ENCODE measurements around the gene SLC7A1.

The SLC7A1 gene

DNA sequence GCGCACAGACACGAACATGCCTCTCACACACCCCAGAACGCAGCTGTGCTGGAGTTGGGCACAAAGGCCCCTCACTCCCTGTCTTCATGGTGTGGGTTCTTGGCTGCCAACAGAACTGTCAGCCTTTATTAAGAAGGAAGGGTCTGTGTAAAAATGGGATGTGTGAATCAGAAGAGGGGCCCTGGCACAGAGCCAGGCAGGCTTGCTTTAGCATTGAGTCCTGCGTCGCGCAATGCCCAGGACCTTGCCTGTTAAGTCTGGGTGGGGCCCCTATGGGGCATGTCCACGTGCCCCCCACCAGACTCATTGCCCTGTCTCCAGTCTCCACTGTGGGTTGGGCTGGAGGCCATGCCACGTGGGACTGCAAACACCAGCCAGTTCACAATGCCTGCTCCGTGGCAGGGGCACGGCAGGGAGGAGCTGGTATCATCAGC lies 84.8 kb downstream of the SLC7A1 start:
- no peak for DNase-seq (ENCODE audit: low read depth in 3 of 3)

DNA sequence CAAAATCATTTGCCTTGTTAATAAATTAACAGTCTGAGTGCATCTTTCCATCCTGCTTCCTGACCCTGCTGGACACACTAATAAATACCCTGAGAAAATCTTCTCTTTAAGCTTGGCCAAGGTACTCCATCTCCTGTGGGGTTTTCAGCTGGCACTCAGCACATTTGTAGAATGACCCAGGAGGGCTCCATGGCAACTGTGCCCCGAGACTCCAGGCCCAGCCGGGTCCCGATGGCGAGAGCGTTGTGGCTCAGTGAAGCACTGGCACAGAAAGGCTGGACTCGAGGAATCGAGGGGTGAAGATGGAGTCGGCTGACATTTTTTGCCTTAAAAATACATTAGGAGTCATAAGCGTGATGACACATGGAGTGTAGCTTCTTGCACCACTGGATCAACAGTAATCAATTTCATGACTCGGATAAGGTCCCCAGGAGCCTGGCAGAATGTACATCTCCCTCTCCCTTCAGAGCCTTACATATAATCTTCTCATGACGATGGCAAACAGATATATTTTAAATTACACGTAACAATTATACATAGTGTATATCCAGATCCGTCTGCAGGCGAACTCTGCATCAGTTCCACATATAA lies 85.4 kb downstream of the SLC7A1 start:
- DNase-seq (ENCODE audit: low read depth in 3 of 3): no peak

DNA sequence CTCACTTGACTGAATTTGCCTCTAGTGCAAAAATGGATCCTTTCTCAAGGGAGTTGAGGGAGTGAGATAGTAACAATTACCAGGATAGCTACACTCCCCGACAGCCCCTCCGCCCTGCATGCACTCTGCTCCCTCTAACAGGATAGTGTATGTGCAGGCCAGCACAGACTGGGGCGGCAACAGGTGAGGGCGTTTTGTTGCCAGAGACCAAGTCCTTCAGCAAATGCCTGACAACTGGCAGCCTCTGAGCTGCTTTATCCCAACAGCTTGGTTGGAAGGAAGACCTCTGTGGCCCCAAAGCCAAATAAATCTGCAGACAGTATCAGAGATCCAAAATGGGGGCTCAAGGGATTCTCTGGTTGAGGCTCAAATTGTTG lies 86.6 kb downstream of the SLC7A1 start:
- DNase-seq (ENCODE audit: low read depth in 3 of 3): no peak

DNA sequence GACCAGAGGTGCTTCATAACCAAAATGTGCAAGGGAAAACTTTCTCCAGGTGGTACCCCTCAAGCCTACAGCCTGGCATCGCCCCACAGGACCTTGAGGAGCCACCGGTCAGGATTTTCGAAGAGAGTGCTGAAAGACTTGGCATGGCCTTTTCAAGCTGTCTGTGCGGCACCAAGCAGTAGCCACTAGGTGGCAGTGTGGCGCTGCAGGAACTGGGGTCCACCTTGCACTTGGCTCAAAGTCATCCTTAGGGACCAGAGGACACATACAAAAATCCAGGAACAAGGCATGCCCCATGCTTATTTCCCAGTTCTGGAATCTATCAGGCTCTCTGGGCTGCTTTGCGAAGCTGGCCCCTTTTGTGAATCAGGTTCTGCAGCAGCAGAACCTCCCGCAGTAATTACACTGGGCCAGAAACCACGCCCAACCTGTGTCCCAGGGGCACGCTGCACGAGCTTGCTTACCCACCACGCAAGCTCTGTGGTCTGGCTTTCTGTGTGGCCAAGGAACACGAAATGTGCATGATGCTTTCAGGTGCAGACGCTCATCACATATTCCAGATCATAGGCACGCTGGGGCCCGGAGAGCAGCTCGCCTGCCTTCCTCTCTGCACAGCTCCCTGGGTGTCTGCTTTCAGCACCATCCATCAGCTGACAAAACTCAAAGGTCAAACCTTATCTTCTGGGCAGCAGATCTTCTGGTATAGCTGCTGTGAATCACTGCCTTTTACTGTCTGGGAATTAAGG lies 87.2 kb downstream of the SLC7A1 start:
- peak; percentile 44 to 54 (median 50) for DNase-seq (ENCODE audit: low read depth in 3 of 3)

DNA sequence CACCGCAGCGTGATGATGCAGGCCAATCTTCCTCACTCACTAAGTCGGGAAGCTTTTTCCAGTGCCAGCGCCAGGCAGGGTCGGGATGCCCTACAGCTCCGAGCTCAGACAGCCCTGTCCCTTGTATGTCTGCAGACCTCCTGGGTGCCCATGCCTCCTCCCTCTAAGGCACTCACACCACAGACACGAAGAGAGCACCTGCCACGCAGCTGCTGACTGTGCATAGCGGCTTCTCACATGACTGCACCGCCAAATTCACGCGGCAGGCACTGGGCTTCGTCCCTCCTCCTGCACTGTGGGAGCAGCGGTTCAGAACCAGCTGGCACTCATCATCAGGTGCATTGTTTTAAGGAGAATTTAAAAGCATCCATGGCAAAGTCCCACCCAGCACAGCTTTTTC lies 88.1 kb downstream of the SLC7A1 start:
- DNase-seq (ENCODE audit: low read depth in 3 of 3): no peak

DNA sequence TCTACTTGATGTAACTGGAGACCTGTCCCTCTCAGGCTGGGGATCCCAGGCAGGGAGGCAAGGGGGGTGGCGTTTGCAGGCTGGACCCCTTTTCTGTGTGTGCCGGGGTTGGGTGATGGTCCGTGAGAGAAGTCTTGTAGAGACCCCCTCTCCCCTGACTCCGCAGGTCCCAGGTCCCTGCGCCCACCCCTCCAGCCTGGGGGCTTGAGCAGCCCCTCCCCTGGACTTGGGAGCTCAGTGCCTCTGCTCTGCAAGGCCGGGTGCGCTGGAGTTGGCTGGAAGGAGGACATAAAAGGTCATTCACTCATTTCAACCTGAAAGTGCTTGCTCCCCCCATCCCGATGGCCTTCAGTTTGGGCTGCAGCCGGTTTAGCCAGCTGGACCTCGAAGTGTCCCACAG lies 89.5 kb downstream of the SLC7A1 start:
- no peak for DNase-seq (ENCODE audit: low read depth in 3 of 3)

DNA sequence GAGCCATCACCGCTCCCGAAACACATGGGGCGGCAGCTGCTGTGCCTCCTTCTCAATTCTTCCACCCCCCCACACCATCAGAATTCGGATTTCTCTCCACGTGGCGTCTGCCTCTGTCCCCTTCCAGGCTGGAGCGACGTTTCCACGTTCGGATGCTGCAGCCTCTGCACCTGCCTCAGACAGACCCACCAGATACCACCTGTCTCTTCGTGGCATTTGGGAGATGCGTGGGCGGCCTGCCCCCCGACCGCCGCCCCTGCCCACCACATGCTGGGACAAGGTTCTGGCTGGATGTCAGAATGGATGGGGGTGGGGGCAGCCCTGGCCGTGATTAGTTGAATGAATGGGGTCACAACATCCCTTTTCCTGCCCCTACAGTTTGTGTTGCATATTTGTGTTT lies 90.0 kb downstream of the SLC7A1 start:
- no peak for DNase-seq (ENCODE audit: low read depth in 3 of 3)

DNA sequence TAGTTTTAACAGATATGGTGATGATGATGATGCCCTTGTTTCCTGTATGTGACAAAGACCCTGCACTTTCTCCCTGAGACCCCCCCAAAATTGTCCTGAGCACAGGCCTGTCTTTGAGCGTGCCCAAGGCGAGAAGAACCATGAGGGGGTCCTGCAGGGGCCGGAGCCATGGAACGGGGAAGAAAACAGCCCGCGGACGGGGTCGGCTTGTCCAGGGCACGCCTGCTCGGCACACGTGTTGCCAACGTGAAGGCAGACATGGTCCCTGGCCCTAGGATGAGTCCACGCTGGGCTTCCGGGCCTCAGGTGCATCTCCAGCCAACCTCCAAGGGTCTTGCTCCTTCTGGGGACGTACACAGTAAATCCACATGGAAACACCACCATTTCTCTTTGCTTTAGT lies 90.8 kb downstream of the SLC7A1 start:
- DNase-seq (ENCODE audit: low read depth in 3 of 3): no peak

DNA sequence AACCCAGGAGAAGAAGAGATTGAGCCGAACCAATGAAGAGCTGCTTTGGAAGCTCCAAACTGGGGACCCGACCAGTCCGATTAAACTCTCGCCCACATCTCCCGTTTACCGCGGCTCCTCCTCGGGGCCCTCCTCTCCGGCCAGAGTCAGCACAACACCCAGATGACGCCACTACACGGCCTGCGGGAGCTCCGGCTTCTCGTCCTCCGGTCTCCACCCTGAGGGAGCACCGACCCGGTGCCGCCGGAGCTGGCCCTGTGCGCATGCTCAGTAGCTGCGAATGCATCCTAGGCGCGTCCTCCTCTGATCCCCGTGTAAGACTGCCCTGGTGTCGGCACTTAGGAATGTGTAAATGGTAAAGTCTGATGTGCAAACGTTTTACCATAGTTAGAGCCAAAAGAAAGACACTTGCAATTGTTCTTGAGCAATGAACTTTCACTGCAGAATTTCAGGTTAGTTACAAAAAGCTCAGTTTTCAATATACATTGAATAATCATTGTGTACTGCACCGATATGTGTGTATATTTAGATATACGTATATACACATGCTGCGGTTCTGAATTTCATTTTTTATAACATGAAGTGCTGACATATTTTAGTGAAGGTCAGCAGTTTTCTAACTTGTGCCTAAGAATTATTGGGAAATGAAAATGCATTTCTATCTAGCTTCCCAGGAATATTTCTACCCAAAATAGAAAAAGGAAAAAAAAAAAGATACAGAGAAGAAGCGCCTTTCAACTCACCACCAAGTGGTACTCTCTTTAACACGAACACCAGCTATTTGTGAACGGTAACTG lies 92.2 kb downstream of the SLC7A1 start:
- DNase-seq (ENCODE audit: low read depth in 3 of 3): no peak

DNA sequence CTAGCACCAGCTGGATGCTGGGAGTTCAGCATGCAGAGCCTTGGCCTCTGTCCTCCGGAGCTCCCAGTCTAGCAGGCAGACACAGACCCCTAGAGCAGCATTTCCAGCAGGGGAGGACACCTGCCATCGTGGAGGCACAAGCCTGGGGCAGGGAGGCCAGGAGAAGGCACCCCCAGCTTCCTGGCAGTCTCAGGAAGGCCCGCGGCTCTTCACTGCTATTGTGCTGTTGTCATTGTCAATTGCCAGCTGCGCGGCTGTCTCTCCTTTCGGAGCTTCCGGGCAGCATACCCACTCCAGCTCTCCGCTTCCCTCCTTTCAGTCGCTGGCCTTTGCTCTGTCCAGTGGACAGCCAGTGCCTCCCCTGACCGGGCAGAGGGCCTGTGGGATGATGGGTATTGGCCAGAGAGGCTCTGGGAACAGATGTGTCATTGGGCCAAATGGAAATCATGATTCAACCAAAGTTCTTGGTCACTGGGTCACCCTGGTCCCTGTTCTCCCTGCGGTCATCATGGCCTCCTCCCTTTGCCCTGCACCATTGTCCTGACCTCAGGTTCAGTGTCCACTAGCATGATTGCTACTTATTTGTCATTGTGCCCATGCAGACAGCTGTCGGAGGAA lies 93.0 kb downstream of the SLC7A1 start:
- DNase-seq (ENCODE audit: low read depth in 3 of 3): no peak

DNA sequence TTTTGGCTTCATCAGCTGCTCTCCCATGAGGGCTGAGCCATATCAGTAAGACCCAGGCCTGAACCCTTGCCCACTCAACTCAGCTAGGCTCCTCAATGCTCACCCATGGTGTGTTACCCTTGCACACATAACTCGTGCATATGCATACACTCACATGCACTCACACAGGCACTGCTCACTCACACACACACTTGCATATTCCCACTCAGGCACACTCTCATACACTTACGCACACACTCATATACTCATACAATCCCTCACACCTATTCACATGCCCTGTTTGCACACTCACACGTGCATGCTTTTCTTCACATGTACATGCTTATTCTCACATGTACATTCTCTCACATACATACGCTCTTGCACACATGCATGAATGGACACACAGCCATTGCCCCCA lies 93.8 kb downstream of the SLC7A1 start:
- DNase-seq (ENCODE audit: low read depth in 3 of 3): no peak

DNA sequence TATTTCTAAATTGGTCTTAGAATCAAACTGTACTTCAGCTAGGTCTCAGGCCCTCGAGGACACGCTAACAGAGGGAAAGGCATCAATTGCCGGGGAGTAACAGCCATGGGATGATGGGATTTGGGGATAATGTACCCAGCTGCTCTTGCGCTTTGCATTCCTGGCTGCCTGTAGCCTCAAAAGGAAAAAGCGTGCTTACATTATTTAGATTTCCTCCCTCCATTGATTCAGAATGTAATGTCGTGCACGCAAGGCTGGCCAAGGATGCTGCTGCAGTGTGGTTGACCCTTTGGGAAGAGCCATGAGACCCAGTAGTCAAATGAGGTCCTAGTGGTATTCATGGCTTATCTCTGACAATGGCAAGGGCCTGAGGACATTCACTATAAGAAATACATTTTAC lies 95.1 kb downstream of the SLC7A1 start:
- DNase-seq (ENCODE audit: low read depth in 3 of 3): no peak

DNA sequence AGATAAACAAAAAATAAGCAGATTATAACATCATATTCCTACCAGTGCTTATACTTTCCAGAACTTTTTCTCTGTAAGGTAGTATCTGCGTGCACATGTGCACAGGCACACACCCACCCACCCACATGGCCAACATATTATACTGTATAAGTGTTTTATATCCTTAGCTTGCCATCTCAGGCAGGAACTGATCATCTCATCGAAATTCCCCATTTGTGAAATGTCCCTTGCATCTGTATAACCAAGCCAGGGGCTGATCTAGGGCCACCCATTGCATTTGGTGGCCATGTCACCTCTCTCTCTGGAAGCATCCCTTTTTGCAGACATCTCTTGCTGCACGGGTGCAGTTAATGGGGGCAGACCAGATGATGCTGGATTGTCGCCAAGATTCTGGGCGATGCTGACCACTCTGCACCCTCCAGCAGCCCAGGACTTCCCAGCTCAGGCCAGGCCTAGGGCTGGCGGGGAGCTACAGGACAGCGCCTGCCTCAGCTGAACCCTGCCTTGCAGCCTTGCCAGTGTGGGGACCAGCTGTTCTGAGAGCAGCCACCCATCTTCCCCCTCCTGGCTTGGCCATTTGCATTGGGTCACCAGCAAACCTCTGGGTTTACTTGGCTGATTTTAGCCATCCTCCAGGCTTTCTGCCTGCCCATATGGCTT lies 95.9 kb downstream of the SLC7A1 start:
- no peak for DNase-seq (ENCODE audit: low read depth in 3 of 3)

DNA sequence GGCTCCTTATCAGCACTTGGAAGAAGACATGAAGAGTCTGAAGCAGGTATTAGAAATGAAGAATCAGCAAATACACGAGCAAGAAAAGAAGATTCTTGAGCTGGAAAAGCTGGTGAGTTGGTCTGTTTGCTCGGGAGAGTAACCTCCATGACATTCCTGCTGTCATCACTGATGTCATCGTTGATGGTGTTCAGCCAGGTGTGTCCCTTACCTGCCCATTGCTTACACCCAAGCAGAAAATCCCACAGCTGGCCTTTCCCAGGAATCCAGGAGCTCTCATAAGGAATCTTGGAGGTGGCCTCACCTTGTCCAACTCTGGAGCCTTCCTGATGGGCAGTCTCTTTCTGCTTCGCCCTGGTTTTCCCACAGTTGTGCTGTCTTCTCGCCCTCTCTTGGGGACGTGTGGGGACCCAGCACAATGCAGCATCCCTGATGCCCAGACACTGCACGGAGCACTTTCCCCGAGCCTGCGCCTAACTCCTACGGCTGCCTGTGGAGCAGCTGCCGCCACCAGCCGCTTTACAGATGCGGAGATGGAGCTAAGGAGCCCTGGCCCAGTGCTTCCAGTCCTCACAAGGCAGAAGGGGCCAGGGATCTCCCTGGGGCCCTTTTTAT lies 97.0 kb downstream of the SLC7A1 start:
- DNase-seq (ENCODE audit: low read depth in 3 of 3): no peak

DNA sequence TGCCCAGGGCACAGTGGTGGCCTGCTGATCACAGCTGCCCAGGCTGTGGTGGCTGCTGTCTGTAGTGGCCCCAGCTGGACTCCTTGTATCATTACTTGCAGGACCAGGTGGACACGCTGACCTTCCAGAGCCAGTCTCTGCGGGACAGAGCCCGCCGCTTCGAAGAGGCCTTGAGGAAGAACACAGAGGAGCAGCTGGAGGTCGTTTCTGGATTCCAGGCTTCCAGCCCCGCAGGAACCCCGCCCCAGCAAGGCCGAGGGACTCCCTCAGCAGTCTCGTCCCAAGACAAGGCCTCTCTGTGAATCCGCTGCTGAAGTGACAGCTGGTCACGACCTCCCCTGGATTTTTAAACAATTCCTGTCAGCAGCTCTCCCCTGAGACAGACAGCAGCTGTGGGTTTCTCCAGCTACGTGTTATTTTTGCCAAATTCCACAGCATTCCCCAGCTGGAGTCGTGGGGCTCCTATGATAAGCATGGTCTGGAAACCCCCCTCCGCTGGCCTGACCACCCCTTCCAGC lies 98.3 kb downstream of the SLC7A1 start:
- no peak for DNase-seq (ENCODE audit: low read depth in 3 of 3)

DNA sequence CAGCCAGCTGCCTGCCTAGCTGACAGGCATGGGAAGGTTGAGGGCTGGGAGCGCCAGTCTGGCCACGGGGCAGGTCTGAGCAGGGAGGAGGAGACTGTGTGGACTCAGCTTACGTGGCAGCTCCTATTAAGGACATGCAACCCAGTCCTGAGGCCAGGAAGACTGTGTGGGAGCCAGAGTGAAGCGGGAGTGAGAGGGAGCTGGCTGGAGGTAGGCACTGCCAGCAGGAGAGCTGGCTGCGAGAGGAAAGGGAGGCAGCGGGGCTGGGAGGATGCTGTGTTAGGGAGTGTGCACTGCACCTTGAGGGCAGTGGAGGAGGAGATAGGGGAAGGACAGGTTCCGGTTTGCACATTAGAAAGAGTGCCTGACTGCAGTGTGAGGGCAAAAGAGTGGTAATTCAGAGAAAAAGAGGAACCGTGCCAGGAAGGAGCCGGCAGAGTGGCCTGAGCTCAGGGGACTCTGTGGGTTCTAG lies 99.2 kb downstream of the SLC7A1 start:
- DNase-seq (ENCODE audit: low read depth in 3 of 3): no peak

DNA sequence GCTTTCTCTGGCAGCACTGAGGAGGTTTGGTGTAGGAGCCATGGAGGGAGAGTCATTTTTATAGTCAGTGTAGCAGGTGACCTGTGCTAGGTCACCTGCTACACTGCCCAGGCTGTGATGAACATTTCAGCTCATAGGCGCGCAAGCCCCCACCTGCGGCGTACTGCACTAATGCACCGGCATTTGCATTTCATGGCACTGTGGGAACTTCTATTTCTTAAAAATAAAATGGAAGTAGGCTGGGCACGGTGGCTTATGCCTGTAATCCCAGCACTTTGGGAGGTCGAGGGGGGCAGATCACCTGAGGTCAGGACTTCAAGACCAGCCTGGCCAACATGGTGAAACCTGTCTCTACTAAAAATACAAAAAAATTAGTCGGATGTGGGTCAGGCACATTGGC lies 101.0 kb downstream of the SLC7A1 start:
- no peak for DNase-seq (ENCODE audit: low read depth in 3 of 3)

DNA sequence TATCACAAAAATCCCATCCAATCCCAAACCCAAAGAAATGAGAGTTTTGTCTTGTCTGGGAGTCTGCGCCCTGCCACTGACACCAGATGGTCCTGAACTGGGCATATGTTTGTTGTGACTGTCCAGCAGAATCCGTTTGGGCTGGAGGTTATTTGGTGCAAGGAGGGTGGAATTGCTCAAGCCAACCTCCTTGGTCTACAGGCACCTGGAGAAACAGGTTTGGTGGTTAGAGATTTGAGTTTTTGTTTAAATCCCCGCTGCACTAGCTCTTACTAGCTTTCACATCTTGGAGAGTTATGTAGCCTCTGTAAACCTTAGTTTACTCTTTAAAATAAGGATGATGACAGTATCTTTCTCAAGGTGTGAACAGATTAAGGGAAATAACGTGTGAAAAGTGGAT lies 101.7 kb downstream of the SLC7A1 start:
- DNase-seq (ENCODE audit: low read depth in 3 of 3): no peak

DNA sequence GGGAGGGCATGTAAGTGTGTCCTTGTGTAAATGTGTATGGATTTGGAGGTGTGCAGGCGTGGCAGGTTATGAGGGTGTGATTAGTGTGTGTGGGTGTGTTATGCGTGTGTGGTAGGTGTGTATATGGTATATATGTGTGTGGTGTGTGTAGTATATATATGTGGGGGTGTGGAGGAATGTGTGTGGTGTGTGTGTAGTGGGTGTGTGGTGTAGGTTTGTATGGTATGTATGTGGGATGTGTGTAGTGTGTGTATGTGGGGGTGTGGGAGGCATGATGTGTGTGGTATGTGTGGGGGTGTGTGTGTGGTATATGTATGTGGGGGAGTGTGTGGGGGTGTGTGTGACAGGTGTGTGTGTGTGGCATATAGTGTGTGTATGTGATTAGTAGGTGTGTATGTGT lies 104.2 kb downstream of the SLC7A1 start:
- no peak for DNase-seq (ENCODE audit: low read depth in 3 of 3)

DNA sequence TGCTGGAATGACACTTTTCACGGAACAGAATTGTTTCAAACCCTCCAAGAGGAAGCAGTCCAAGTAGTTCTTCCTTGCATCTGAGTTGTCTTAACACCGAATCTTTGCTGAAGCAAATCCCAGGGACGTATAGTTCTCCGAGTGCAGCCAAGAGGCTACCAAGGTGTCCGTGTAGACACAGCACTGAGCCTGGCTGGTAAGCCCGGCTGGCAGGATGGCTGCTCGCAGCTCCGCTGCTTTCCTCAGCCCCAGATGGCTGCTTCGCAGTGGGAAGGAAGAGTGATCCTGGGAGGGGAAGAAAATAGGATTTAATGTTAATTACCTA lies 105.0 kb downstream of the SLC7A1 start:
- DNase-seq (ENCODE audit: low read depth in 3 of 3): no peak
